ENCODE data around the gene PATJ. TPM values are rescaled to one million over a fixed set of nuclear protein-coding genes. Genes with fewer than 3 reads are reported as not detected.

PATJ gene
- total and polyA plus RNA-seq, 2 donors (not counting 1 experiment from before 2014, with no cell fraction given), result 8.0 to 45.3 TPM

DNA sequence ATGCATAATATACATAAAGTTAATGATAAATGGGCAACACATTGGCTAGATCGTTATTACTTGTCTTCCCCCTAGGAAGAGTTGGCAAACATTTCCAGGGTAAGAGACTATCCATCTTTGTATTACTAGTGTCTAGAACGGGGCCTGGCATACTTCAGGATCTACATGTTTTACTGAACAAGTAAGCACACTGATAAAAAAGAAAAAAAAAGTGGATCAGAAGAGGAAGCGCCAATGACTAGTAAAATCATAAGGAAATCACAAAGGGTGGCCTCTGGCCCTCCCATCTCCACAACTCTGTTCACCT is 17.8 kb upstream of the PATJ start:
- Histone ChIP-seq H3K27me3 (replicated peaks in 1 of 4; ENCODE audit: control extremely low read depth in 1 of 4, control insufficient read depth in 3 of 4, insufficient read depth in 4 of 4, low read length in 3 of 4) (peaks cover 0 to 2% (median 0%) of the 10 kb centered on the region in 4 experiments), H2AFZ (ENCODE audit: insufficient read depth, low read depth, low read length, poor library complexity, severe bottlenecking) (peak overlapping the region; percentile 95)

More for the DNA sequence above, 17.8 kb upstream of the PATJ start:
- Histone ChIP-seq H3K9me3 (ENCODE audit: control extremely low read depth in 1 of 3, control insufficient read depth in 2 of 3, insufficient read depth in 1 of 3, low read length in 2 of 3) (no peaks in the 10 kb centered on the region), H3K4me3 (ENCODE audit: control extremely low read depth in 1 of 5, extremely low read depth in 1 of 5, insufficient read depth in 1 of 5, low read depth in 2 of 5, low read length in 4 of 5) (peak overlapping the region; percentile 76 to 99 (median 97)), H4K20me1 (ENCODE audit: control insufficient read depth, insufficient read depth, low read length, poor library complexity, severe bottlenecking) (peaks cover 4% of the 10 kb centered on the region), H3K27ac (ENCODE audit: low read length in 2 of 2) (peak overlapping the region; percentile 86 to 93), H3K4me2 (replicated peaks; ENCODE audit: low read depth, low read length, poor library complexity, severe bottlenecking) (peak overlapping the region; percentile 89), H3K79me2 (ENCODE audit: control insufficient read depth, insufficient read depth, low read length) (peaks cover 66% of the 10 kb centered on the region), H3K4me1 (ENCODE audit: control insufficient read depth in 2 of 2, insufficient read depth in 2 of 2, low read length in 2 of 2) (peaks cover 9 to 13% of the 10 kb centered on the region in 2 donors), H3K9ac (ENCODE audit: low read length) (peak overlapping the region; percentile 98), H3K36me3 (replicated peaks in 1 of 2; ENCODE audit: control extremely low read depth in 1 of 2, control insufficient read depth in 1 of 2, extremely low read depth in 1 of 2, insufficient read depth in 2 of 2, low read length in 1 of 2) (peaks cover 0 to 2% of the 10 kb centered on the region in 2 experiments)
- no peaks in the 10 kb centered on the region for H3K9me3 Mint-ChIP-seq (ENCODE audit: insufficient read depth)
- intact Hi-C loops (cut with micrococcal nuclease), result no loop called here
- H3K27ac Mint-ChIP-seq, result peak overlapping the region; percentile 96
- ChIA-PET POLR2A (no interaction called here), CTCF (no interaction called here)
- peaks cover 24% of the 10 kb centered on the region for H3K4me1 Mint-ChIP-seq
- TF ChIP-seq EZH2 (IDR thresholded peaks at IDR 0.05; ENCODE audit: borderline replicate concordance, insufficient read depth, low read depth, low read length, poor library complexity, severe bottlenecking), result no peak
- TF ChIP-seq, protein P1, sequence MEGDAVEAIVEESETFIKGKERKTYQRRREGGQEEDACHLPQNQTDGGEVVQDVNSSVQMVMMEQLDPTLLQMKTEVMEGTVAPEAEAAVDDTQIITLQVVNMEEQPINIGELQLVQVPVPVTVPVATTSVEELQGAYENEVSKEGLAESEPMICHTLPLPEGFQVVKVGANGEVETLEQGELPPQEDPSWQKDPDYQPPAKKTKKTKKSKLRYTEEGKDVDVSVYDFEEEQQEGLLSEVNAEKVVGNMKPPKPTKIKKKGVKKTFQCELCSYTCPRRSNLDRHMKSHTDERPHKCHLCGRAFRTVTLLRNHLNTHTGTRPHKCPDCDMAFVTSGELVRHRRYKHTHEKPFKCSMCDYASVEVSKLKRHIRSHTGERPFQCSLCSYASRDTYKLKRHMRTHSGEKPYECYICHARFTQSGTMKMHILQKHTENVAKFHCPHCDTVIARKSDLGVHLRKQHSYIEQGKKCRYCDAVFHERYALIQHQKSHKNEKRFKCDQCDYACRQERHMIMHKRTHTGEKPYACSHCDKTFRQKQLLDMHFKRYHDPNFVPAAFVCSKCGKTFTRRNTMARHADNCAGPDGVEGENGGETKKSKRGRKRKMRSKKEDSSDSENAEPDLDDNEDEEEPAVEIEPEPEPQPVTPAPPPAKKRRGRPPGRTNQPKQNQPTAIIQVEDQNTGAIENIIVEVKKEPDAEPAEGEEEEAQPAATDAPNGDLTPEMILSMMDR (IDR thresholded peaks at IDR 0.05), result no peak
- peak overlapping the region; percentile 96 for H3K4me3 Mint-ChIP-seq
- ATAC-seq (ENCODE audit: low read depth), result no peak
- no peaks in the 10 kb centered on the region for H3K27me3 Mint-ChIP-seq
- no CpG with 5 or more reads among the region's 3 CpGs for WGBS (ENCODE audit: insufficient coverage)
- no peak for DNase-seq
